Peyer's patch (tissue), 4 donors: Measurements from ENCODE around the gene ARID1B. TPM values are rescaled to one million over a fixed set of nuclear protein-coding genes. Genes with fewer than 3 reads are reported as not detected.
A peak's percentile ranks its signal among the peaks of the same experiment; 100 is the strongest.

ENCODE experiments used
- DNase-seq, 3 donors: peaks; one replicate each; pipeline ENCODE4 v3.0.0-alpha.2; 2017 to 2019
- H3K27ac ChIP-seq, 4 donors: fragments of 200-600 bp; sonication (generic); one replicate each; pipeline ENCODE4 v1.5.1; 2016 to 2019
- H3K27me3 ChIP-seq, 2 donors: fragments of 200-600 bp; sonication (generic); one replicate each; pipeline ENCODE4 v1.5.1; 2019
- H3K36me3 ChIP-seq, 3 donors: fragments of 200-600 bp; sonication (generic); one replicate each; pipeline ENCODE4 v1.5.1; 2016 to 2019
- H3K4me1 ChIP-seq, 4 donors: fragments of 200-600 bp; sonication (generic); one replicate each; pipeline ENCODE4 v1.5.1; 2016 to 2019
- H3K4me3 ChIP-seq, 4 donors: fragments of 200-600 bp; sonication (generic); 1 replicate in 3 of 4; 2 replicates in 1 of 4; pipeline ENCODE4 v1.5.1; 2016 to 2019; ENCODE audit warnings: mild to moderate bottlenecking in 1 of 4
- H3K9me3 ChIP-seq, 4 donors: fragments of 200-600 bp; sonication (generic); one replicate each; pipeline ENCODE4 v1.5.1; 2016 to 2019; ENCODE audit warnings: mild to moderate bottlenecking in 1 of 4
- POLR2A ChIP-seq, 2 donors: fragments of 450-650 bp; IDR thresholded peaks; one replicate each; pipeline ENCODE4 v1.5.1; 2017; ENCODE audit warnings: antibody characterized with exemption in 2 of 2, mild to moderate bottlenecking in 2 of 2, moderate library complexity in 2 of 2
- total RNA-seq, 4 donors: library from RNA; depleted of rRNA; stranded (reverse); fragments of >200 nt; gene quantifications; one replicate each; pipeline ENCODE4 v1.1.0, GENCODE V29; 2016
- TF ChIP-seq, protein P1 (sequence below), 6 experiments: fragments of 450-650 bp in 4 of 6; fragments of 200-600 bp in 2 of 6; sonication (generic) in 1 of 6; IDR thresholded peaks; one replicate each; pipeline ENCODE4 v1.5.1; 2017 to 2019; ENCODE audit warnings: antibody characterized with exemption in 6 of 6, mild to moderate bottlenecking in 3 of 6, moderate library complexity in 1 of 6

The ARID1B gene
- total RNA-seq, 4 donors from 2014 or later: 117 to 174 (median 149) TPM

- no peaks in the 10 kb centered on the region for H3K36me3 ChIP-seq
- H3K4me1 ChIP-seq: peaks cover 0 to 10% (median 7%) of the 10 kb centered on the region in 4 donors
- no peak for TF ChIP-seq POLR2A (IDR thresholded peaks at IDR 0.05)
- TF ChIP-seq, protein P1, sequence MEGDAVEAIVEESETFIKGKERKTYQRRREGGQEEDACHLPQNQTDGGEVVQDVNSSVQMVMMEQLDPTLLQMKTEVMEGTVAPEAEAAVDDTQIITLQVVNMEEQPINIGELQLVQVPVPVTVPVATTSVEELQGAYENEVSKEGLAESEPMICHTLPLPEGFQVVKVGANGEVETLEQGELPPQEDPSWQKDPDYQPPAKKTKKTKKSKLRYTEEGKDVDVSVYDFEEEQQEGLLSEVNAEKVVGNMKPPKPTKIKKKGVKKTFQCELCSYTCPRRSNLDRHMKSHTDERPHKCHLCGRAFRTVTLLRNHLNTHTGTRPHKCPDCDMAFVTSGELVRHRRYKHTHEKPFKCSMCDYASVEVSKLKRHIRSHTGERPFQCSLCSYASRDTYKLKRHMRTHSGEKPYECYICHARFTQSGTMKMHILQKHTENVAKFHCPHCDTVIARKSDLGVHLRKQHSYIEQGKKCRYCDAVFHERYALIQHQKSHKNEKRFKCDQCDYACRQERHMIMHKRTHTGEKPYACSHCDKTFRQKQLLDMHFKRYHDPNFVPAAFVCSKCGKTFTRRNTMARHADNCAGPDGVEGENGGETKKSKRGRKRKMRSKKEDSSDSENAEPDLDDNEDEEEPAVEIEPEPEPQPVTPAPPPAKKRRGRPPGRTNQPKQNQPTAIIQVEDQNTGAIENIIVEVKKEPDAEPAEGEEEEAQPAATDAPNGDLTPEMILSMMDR (IDR thresholded peaks at IDR 0.05): no peak
Measured at GRCh38 chr6:157223021-157223430, 445.8 kb downstream of the ARID1B start.

GRCh38 chr6:157223511-157223910, 446.3 kb downstream of the ARID1B start:
- Histone ChIP-seq H3K4me3 (peak overlapping the region in 1 of 4 donors; percentile 18), H3K27ac (peak overlapping the region in 1 of 4 donors; percentile 51), H3K36me3 (no peaks in the 10 kb centered on the region), H3K27me3 (no peaks in the 10 kb centered on the region), H3K4me1 (peaks cover 0 to 10% (median 7%) of the 10 kb centered on the region in 4 donors), H3K9me3 (no peaks in the 10 kb centered on the region)
- no peak for TF ChIP-seq POLR2A (IDR thresholded peaks at IDR 0.05)
- DNase-seq: peak in 1 of 3 donors; percentile 46

More at GRCh38 chr6:157223021-157223430, 445.8 kb downstream of the ARID1B start:
- Histone ChIP-seq H3K9me3 (no peaks in the 10 kb centered on the region), H3K27me3 (no peaks in the 10 kb centered on the region), H3K4me3 (peak overlapping the region in 1 of 4 donors; percentile 18), H3K27ac (peak overlapping the region in 1 of 4 donors; percentile 51)
- DNase-seq: peak in 2 of 3 donors; percentile 59 to 63

DNA sequence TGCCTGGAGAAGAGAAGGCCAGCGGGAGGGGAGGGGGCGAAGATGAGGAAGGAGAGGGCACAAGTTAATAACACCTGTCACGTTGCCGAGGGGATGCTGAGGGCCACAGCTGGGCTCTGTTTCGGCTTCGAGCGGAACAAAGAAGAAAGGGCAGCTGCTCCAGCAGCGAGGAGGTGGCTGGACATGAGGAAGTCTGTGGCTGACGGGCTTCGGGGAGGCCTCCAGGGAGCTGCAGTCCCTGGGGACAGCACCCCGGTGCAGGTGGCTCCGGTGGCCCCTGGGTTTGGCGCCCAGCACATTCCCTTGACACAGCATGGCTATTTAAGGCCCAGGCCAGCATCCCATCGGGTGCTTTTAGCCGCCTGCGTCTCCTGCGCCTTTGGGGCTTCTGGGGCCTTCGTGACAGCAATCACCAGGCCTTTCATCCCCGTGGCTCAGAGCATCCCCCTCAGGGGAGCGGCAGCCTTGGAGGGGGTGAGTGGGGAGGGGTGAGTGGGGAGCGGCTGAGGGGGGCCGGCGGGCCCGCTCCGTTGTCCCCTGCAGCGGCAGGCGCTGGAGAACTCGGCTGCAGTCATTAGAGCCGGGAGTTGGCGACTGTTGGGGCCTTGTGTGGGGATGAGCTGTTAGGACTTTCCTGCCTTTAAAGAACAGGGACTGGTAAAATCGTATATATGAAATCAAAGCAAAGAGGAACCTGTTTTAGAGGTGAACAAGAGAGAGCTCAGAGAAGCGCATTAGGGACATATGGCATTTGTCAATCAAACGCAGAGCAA, 447.2 kb downstream of the ARID1B start:
- DNase-seq: peak in 2 of 3 donors; percentile 70 to 77
- TF ChIP-seq, protein P1 (IDR thresholded peaks at IDR 0.05): no peak
- TF ChIP-seq POLR2A (IDR thresholded peaks at IDR 0.05): no peak
- H3K9me3 ChIP-seq: no peaks in the 10 kb centered on the region
- H3K36me3 ChIP-seq: no peaks in the 10 kb centered on the region
- H3K4me1 ChIP-seq: peaks cover 0 to 10% (median 5%) of the 10 kb centered on the region in 4 donors
- H3K27ac ChIP-seq: peak overlapping the region in 1 of 4 donors; percentile 51
- no peak overlapping the region for H3K4me3 ChIP-seq
- no peaks in the 10 kb centered on the region for H3K27me3 ChIP-seq

DNA sequence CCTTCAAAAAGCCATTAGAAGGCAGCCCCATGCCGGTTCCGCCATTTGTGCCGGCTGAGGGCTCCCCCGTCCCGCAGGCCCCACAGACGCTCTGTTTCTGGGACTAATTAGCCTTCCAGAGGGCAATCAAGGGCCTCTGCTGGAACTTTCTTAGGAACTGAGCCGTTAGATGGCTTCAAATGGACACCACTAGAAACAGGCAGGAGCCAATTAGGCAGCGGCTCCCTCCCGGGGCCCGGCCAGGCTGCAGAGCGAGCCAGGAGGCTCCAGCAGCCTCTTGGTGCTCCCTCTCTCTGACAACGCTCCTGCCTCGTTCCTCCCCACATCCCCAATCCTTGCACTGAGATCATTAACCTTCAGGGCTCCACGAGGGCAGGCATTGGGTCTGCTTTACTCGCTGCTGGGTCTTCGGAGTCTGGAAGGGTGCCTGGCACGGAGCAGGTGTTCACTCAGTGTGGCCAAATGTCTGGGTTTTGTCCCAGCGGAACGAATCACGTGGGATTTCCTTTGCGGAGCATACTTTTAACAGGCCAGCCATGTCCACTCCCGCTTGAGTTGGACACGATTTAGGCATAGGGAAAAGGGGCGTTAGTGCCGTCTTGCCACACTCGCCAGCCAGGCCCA, 447.9 kb downstream of the ARID1B start:
- no peak for TF ChIP-seq POLR2A (IDR thresholded peaks at IDR 0.05)
- TF ChIP-seq, protein P1 (IDR thresholded peaks at IDR 0.05): no peak
- DNase-seq: peak in 1 of 3 donors; percentile 43
- Histone ChIP-seq H3K4me1 (peaks cover 0 to 10% (median 5%) of the 10 kb centered on the region in 4 donors), H3K9me3 (no peaks in the 10 kb centered on the region), H3K4me3 (no peak overlapping the region), H3K27ac (peak overlapping the region in 2 of 4 donors; percentile 39 to 57), H3K36me3 (no peaks in the 10 kb centered on the region), H3K27me3 (no peaks in the 10 kb centered on the region)

- Histone ChIP-seq H3K36me3 (no peaks in the 10 kb centered on the region), H3K9me3 (no peaks in the 10 kb centered on the region), H3K27me3 (no peaks in the 10 kb centered on the region), H3K4me3 (no peak overlapping the region), H3K27ac (peak overlapping the region in 2 of 4 donors; percentile 39 to 57), H3K4me1 (peaks cover 0 to 10% (median 5%) of the 10 kb centered on the region in 4 donors)
- no peak for TF ChIP-seq POLR2A (IDR thresholded peaks at IDR 0.05)
- TF ChIP-seq, protein P1 (IDR thresholded peaks at IDR 0.05): no peak
- peak in 1 of 3 donors; percentile 42 for DNase-seq
Measured at GRCh38 chr6:157225575-157225995, 448.4 kb downstream of the ARID1B start.
